Caki2 (cell line): ENCODE data around the gene RB1. TPM values are rescaled to one million over a fixed set of nuclear protein-coding genes. Genes with fewer than 3 reads are reported as not detected.
"Not testable (repeated sequence)": the region's sequence is repeated elsewhere in the genome, so short reads cannot be mapped to it uniquely, and the experiment has no call there.

ENCODE experiments used
- DNase-seq: peaks from one replicate; pipeline ENCODE4 v3.0.0-alpha.2; 2015; ENCODE audit warnings: low read depth
- in situ Hi-C: cut with HindIII; loops from 2 replicates; pipeline ENCODE4 v1.10.0; 2016; ENCODE audit warnings: low sequenced_read_pairs, low pct_unique_long_range_greater_than_20kb, mixed read lengths
- total RNA-seq: library from RNA; depleted of rRNA; stranded (reverse); fragments of >200 nt; shearing (Covaris generic); gene quantifications from 2 replicates; pipeline ENCODE4 v1.2.3, GENCODE V29; 2014; ENCODE audit warnings: low replicate concordance

The RB1 gene
- total RNA-seq, 1 experiment from 2014 or later, result 18.6 TPM

GRCh38 chr13:48322294-48322693 is 18.7 kb downstream of the RB1 start:
- in situ Hi-C loops, result no loop called here

GRCh38 chr13:48333976-48334375 is 30.4 kb downstream of the RB1 start:
- in situ Hi-C loops, result no loop called here
- DNase-seq, result no peak

More at GRCh38 chr13:48322294-48322693, 18.7 kb downstream of the RB1 start:
- no peak for DNase-seq

- peak; percentile 1 for DNase-seq
- in situ Hi-C loops, result no loop called here
These were observed 31.1 kb downstream of the RB1 start for GRCh38 chr13:48334534-48335127.

GRCh38 chr13:48339198-48339597 is 35.6 kb downstream of the RB1 start:
- DNase-seq, in situ Hi-C loops: not testable (repeated sequence)

GRCh38 chr13:48344264-48344663 is 40.7 kb downstream of the RB1 start:
- in situ Hi-C loops, result no loop called here
- no peak for DNase-seq

GRCh38 chr13:48346583-48346982 is 43.0 kb downstream of the RB1 start:
- no peak for DNase-seq

GRCh38 chr13:48349525-48349924 is 46.0 kb downstream of the RB1 start:
- in situ Hi-C loops, result no loop called here

More at GRCh38 chr13:48346583-48346982, 43.0 kb downstream of the RB1 start:
- in situ Hi-C loops, result no loop called here

GRCh38 chr13:48353590-48353989 is 50.0 kb downstream of the RB1 start:
- DNase-seq, result no peak
- in situ Hi-C loops, result no loop called here

More at GRCh38 chr13:48349525-48349924, 46.0 kb downstream of the RB1 start:
- DNase-seq, result no peak

GRCh38 chr13:48355524-48355923 is 52.0 kb downstream of the RB1 start:
- DNase-seq, in situ Hi-C loops: not testable (repeated sequence)

GRCh38 chr13:48356750-48357149 is 53.2 kb downstream of the RB1 start:
- no peak for DNase-seq
- in situ Hi-C loops, result no loop called here

- in situ Hi-C loops, result no loop called here
- DNase-seq, result no peak
These were observed 66.4 kb downstream of the RB1 start for GRCh38 chr13:48369988-48370387.

- DNase-seq, result no peak
- in situ Hi-C loops, result no loop called here
These were observed 67.3 kb downstream of the RB1 start for GRCh38 chr13:48370815-48371214.

- in situ Hi-C loops, result no loop called here
- DNase-seq, result no peak
These were observed 74.3 kb downstream of the RB1 start for GRCh38 chr13:48377857-48378256.

GRCh38 chr13:48380581-48380980 is 77.0 kb downstream of the RB1 start:
- in situ Hi-C loops, result no loop called here
- no peak for DNase-seq

- in situ Hi-C loops, result no loop called here
- no peak for DNase-seq
These were observed 79.8 kb downstream of the RB1 start for GRCh38 chr13:48383384-48383783.

- in situ Hi-C loops, result no loop called here
- no peak for DNase-seq
These were observed 83.3 kb downstream of the RB1 start for GRCh38 chr13:48386816-48387215.

GRCh38 chr13:48391257-48391656 is 87.7 kb downstream of the RB1 start:
- in situ Hi-C loops, result no loop called here
- no peak for DNase-seq

- no peak for DNase-seq
- in situ Hi-C loops, result no loop called here
These were observed 89.6 kb downstream of the RB1 start for GRCh38 chr13:48393030-48393697.

- in situ Hi-C loops, result no loop called here
These were observed 90.1 kb downstream of the RB1 start for GRCh38 chr13:48393698-48394085.

GRCh38 chr13:48397744-48398143 is 94.2 kb downstream of the RB1 start:
- in situ Hi-C loops, result no loop called here
- no peak for DNase-seq

More at GRCh38 chr13:48393698-48394085, 90.1 kb downstream of the RB1 start:
- no peak for DNase-seq
